ENCODE data around the gene BRIP1.
"Not testable (repeated sequence)": the region's sequence is repeated elsewhere in the genome, so short reads cannot be mapped to it uniquely, and the experiment has no call there.

Gene BRIP1

GRCh38 chr17:61799812-61800484 is 63.4 kb downstream of the BRIP1 start:
- no peak for DNase-seq (ENCODE audit: low read depth in 2 of 2)

- DNase-seq (ENCODE audit: low read depth in 2 of 2), result no peak
Observed at GRCh38 chr17:61797283-61797682, 66.0 kb downstream of the BRIP1 start.

GRCh38 chr17:61795546-61795945 is 67.8 kb downstream of the BRIP1 start:
- no peak for DNase-seq (ENCODE audit: low read depth in 2 of 2)

- no peak for DNase-seq (ENCODE audit: low read depth in 2 of 2)
Observed at GRCh38 chr17:61794792-61795191, 68.5 kb downstream of the BRIP1 start.

- no peak for DNase-seq (ENCODE audit: low read depth in 2 of 2)
Observed at GRCh38 chr17:61794242-61794641, 69.1 kb downstream of the BRIP1 start.

GRCh38 chr17:61793565-61793964 is 69.8 kb downstream of the BRIP1 start:
- no peak for DNase-seq (ENCODE audit: low read depth in 2 of 2)

- no peak for DNase-seq (ENCODE audit: low read depth in 2 of 2)
Observed at GRCh38 chr17:61789872-61790271, 73.5 kb downstream of the BRIP1 start.

- DNase-seq (ENCODE audit: low read depth in 2 of 2), result no peak
Observed at GRCh38 chr17:61786088-61786487, 77.2 kb downstream of the BRIP1 start.

- DNase-seq (ENCODE audit: low read depth in 2 of 2), result no peak
Observed at GRCh38 chr17:61784510-61784909, 78.8 kb downstream of the BRIP1 start.

GRCh38 chr17:61783556-61784304 is 79.6 kb downstream of the BRIP1 start:
- DNase-seq (ENCODE audit: low read depth in 2 of 2), result no peak

GRCh38 chr17:61783120-61783519 is 80.2 kb downstream of the BRIP1 start:
- no peak for DNase-seq (ENCODE audit: low read depth in 2 of 2)

- DNase-seq (ENCODE audit: low read depth in 2 of 2), result no peak
Observed at GRCh38 chr17:61782683-61783082, 80.6 kb downstream of the BRIP1 start.

- no peak for DNase-seq (ENCODE audit: low read depth in 2 of 2)
Observed at GRCh38 chr17:61775364-61775763, 88.0 kb downstream of the BRIP1 start.

GRCh38 chr17:61774724-61775123 is 88.6 kb downstream of the BRIP1 start:
- no peak for DNase-seq (ENCODE audit: low read depth in 2 of 2)

- not testable (repeated sequence) for DNase-seq (ENCODE audit: low read depth in 2 of 2)
Observed at GRCh38 chr17:61774087-61774486, 89.2 kb downstream of the BRIP1 start.

GRCh38 chr17:61770752-61771533 is 92.4 kb downstream of the BRIP1 start:
- DNase-seq (ENCODE audit: low read depth in 2 of 2), result no peak

- no peak for DNase-seq (ENCODE audit: low read depth in 2 of 2)
Observed at GRCh38 chr17:61770043-61770442, 93.3 kb downstream of the BRIP1 start.

- no peak for DNase-seq (ENCODE audit: low read depth in 2 of 2)
Observed at GRCh38 chr17:61768405-61768804, 94.9 kb downstream of the BRIP1 start.

GRCh38 chr17:61766520-61766919 is 96.8 kb downstream of the BRIP1 start:
- DNase-seq (ENCODE audit: low read depth in 2 of 2), result no peak

GRCh38 chr17:61764846-61765245 is 98.5 kb downstream of the BRIP1 start:
- no peak for DNase-seq (ENCODE audit: low read depth in 2 of 2)

GRCh38 chr17:61761827-61762226 is 101.5 kb downstream of the BRIP1 start:
- DNase-seq (ENCODE audit: low read depth in 2 of 2), result no peak

GRCh38 chr17:61759362-61759761 is 104.0 kb downstream of the BRIP1 start:
- no peak for DNase-seq (ENCODE audit: low read depth in 2 of 2)

GRCh38 chr17:61758430-61758829 is 104.9 kb downstream of the BRIP1 start:
- no peak for DNase-seq (ENCODE audit: low read depth in 2 of 2)
